Parathyroid adenoma (tissue), 2 donors: ENCODE measurements around the gene NOTCH1.

Source experiments
- H2AFZ ChIP-seq: fragments of 300-600 bp; sonication (generic); one replicate; pipeline ENCODE4 v1.7.0; 2017; ENCODE audit warnings: antibody characterized with exemption, mild to moderate bottlenecking
- H3K27ac ChIP-seq: fragments of 300-600 bp; sonication (generic); one replicate; pipeline ENCODE4 v1.7.0; 2017
- H3K27me3 ChIP-seq: fragments of 300-600 bp; sonication (generic); one replicate; pipeline ENCODE4 v1.7.0; 2017; ENCODE audit warnings: low read length; ENCODE audit not compliant: control insufficient read depth, insufficient read depth
- H3K36me3 ChIP-seq: fragments of 300-600 bp; sonication (generic); one replicate; pipeline ENCODE4 v1.7.0; 2017; ENCODE audit warnings: low read length; ENCODE audit not compliant: control insufficient read depth, insufficient read depth
- H3K4me1 ChIP-seq: fragments of 300-600 bp; sonication (generic); one replicate; pipeline ENCODE4 v1.7.0; 2017; ENCODE audit warnings: control low read depth
- H3K4me2 ChIP-seq: fragments of 300-600 bp; sonication (generic); one replicate; pipeline ENCODE4 v1.7.0; 2017; ENCODE audit warnings: low read length
- H3K4me3 ChIP-seq: fragments of 300-600 bp; sonication (generic); one replicate; pipeline ENCODE4 v1.7.0; 2017; ENCODE audit warnings: low read depth, low read length
- H3K79me2 ChIP-seq: fragments of 300-600 bp; sonication (generic); one replicate; pipeline ENCODE4 v1.7.0; 2017; ENCODE audit warnings: control low read depth
- H3K9ac ChIP-seq: fragments of 300-600 bp; sonication (generic); one replicate; pipeline ENCODE4 v1.7.0; 2017; ENCODE audit warnings: mild to moderate bottlenecking
- H3K9me3 ChIP-seq: fragments of 300-600 bp; sonication (generic); one replicate; pipeline ENCODE4 v1.7.0; 2017; ENCODE audit warnings: low read length; ENCODE audit not compliant: control insufficient read depth
- TF ChIP-seq, protein P1 (sequence below): fragments of 300-600 bp; sonication (generic); IDR thresholded peaks from one replicate; pipeline ENCODE4 v1.7.0; 2017; ENCODE audit warnings: antibody characterized with exemption, mild to moderate bottlenecking
- donor health status: primary hyperparathyroidism.

The NOTCH1 gene

DNA sequence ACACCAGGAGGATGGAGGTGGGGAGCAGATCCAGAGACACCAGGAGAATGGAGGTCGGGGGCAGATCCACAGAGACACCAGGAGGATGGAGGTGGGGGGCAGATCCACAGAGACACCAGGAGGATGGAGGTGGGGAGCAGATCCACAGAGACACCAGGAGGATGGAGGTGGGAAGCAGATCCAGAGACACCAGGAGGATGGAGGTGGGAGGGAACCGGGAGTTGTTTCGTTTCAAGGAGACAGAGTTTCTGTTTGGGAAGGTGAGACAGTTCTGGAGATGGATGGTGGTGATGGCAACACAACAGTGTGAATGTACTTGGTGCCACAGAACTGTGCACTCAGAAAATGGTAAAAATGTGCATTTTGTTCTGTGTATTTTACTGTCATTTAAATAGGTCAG, 97.2 kb downstream of the NOTCH1 start:
- Histone ChIP-seq H2AFZ (no peak overlapping the region), H3K27ac (no peak overlapping the region), H3K27me3 (no peaks in the 10 kb centered on the region), H3K4me1 (no peaks in the 10 kb centered on the region), H3K4me2 (no peak overlapping the region), H3K79me2 (no peaks in the 10 kb centered on the region), H3K9ac (no peak overlapping the region), H3K36me3 (no peaks in the 10 kb centered on the region), H3K9me3 (no peaks in the 10 kb centered on the region), H3K4me3 (no peak overlapping the region)
- TF ChIP-seq, protein P1, sequence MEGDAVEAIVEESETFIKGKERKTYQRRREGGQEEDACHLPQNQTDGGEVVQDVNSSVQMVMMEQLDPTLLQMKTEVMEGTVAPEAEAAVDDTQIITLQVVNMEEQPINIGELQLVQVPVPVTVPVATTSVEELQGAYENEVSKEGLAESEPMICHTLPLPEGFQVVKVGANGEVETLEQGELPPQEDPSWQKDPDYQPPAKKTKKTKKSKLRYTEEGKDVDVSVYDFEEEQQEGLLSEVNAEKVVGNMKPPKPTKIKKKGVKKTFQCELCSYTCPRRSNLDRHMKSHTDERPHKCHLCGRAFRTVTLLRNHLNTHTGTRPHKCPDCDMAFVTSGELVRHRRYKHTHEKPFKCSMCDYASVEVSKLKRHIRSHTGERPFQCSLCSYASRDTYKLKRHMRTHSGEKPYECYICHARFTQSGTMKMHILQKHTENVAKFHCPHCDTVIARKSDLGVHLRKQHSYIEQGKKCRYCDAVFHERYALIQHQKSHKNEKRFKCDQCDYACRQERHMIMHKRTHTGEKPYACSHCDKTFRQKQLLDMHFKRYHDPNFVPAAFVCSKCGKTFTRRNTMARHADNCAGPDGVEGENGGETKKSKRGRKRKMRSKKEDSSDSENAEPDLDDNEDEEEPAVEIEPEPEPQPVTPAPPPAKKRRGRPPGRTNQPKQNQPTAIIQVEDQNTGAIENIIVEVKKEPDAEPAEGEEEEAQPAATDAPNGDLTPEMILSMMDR: no peak

GRCh38 chr9:136447173-136447778, 98.6 kb downstream of the NOTCH1 start:
- Histone ChIP-seq H3K27ac (no peak overlapping the region), H3K4me1 (no peaks in the 10 kb centered on the region), H3K79me2 (no peaks in the 10 kb centered on the region), H3K4me3 (no peak overlapping the region), H3K4me2 (no peak overlapping the region), H3K36me3 (no peaks in the 10 kb centered on the region), H2AFZ (no peak overlapping the region), H3K9ac (no peak overlapping the region), H3K9me3 (no peaks in the 10 kb centered on the region), H3K27me3 (no peaks in the 10 kb centered on the region)
- TF ChIP-seq, protein P1: no peak

GRCh38 chr9:136445799-136446198, 100.0 kb downstream of the NOTCH1 start:
- Histone ChIP-seq H3K9me3 (no peaks in the 10 kb centered on the region), H3K4me3 (no peak overlapping the region), H3K4me1 (no peaks in the 10 kb centered on the region), H3K27me3 (no peaks in the 10 kb centered on the region), H3K4me2 (no peak overlapping the region), H3K9ac (no peak overlapping the region), H3K27ac (no peak overlapping the region), H2AFZ (no peak overlapping the region), H3K36me3 (no peaks in the 10 kb centered on the region), H3K79me2 (no peaks in the 10 kb centered on the region)
- TF ChIP-seq, protein P1: no peak
